Activated T-cell treated with anti-CD3 and anti-CD28 coated beads for 1 hour (primary cell): ENCODE data around the gene RNF225.
"Not testable (repeated sequence)": the region's sequence is repeated elsewhere in the genome, so short reads cannot be mapped to it uniquely, and the experiment has no call there.

Experiments
- DNase-seq: peaks from one replicate; pipeline ENCODE4 v3.0.0-alpha.2; 2020; ENCODE audit warnings: low read depth

Gene RNF225

GRCh38 chr19:58362272-58362994, 33.0 kb upstream of the RNF225 start, which contains the start of gene ZNF497:
ZNF497 (minus strand) TSS chr19:58362751; CDS start chr19:58357635, 5,116 bp downstream.
- peak; percentile 95 for DNase-seq

- no peak for DNase-seq
Observed at GRCh38 chr19:58364146-58364545, 31.3 kb upstream of the RNF225 start.

GRCh38 chr19:58366585-58367430, 28.6 kb upstream of the RNF225 start:
- no peak for DNase-seq

GRCh38 chr19:58367698-58368454, 27.6 kb upstream of the RNF225 start:
- DNase-seq, result no peak

DNA sequence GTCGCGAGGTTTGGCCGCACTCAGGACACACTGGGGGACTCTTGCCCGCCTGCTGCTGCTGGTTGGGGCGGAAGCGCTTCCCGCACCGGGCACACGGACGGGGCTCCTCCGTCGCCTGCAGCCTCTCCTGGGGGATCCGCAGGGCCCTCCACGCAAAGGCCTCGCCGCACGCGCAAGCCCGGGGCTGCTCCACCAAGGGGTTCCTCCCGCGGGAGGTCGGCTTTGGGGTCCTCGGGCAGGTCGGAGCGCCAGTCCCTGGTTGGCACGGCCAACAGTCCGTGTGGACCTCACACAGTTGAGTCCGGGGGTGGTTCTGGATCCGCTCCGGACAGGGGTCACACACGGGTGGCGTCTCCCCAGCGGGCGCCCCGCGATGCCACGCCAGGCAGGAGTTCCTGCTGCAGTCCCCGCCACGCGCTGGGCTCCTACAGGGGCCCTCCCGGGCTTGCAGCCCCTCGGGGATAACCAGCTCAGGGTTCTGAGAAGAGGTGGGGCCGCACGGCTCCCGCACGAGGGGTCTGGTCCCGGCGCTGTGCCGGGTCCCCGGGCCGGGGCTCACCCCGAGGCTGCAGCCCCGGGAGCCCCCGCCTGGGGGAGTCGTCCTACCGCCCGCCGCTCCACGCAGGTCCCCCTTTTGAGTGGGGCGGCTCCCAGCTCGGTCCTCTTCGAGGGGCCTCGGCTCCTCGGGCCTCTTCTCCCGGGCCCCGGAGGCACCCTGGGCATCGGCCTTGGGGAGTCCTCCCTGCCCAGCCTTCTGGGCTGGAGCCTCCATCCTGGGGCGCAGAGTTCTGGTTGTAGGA, 26.7 kb upstream of the RNF225 start:
- no peak for DNase-seq

- no peak for DNase-seq
Observed at GRCh38 chr19:58372311-58373133, 22.9 kb upstream of the RNF225 start.

DNA sequence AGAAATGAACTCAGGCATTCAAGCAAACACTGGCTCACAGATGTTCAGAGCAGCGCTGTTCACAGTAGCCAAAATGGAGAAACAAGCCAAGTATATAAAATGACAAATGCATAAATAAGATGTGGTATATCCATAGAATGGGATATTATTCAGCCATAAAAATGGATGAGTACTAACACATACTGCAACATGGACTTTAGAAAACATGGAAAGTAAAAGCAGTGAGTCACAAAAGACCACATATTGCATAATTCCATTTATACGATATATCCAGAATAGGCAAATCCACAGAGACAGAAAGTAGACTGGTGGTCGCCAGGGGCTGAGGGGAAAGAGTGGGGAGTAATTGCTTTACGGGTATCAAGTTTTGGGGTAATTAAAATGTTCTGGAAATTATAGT, 21.3 kb upstream of the RNF225 start:
- no peak for DNase-seq

DNA sequence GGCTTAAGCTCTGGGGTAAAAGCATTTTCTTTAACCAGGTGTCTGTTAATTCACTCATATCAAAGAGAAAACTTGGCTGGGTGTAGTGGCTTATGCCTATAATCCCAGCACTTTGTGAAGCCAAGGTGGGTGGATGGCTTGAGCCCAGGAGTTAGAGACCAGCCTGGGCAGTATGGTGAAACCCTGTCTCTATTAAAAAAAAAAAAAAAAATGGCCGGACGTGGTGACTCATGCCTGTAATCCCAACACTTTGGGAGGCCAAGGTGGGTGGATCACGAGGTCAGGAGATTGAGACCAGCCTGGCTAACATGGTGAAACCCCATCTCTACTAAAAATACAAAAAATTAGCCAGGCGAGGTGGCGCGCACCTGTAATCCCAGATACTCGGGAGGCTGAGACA, 18.7 kb upstream of the RNF225 start:
- not testable (repeated sequence) for DNase-seq

GRCh38 chr19:58379246-58379645, 16.2 kb upstream of the RNF225 start:
- no peak for DNase-seq

DNA sequence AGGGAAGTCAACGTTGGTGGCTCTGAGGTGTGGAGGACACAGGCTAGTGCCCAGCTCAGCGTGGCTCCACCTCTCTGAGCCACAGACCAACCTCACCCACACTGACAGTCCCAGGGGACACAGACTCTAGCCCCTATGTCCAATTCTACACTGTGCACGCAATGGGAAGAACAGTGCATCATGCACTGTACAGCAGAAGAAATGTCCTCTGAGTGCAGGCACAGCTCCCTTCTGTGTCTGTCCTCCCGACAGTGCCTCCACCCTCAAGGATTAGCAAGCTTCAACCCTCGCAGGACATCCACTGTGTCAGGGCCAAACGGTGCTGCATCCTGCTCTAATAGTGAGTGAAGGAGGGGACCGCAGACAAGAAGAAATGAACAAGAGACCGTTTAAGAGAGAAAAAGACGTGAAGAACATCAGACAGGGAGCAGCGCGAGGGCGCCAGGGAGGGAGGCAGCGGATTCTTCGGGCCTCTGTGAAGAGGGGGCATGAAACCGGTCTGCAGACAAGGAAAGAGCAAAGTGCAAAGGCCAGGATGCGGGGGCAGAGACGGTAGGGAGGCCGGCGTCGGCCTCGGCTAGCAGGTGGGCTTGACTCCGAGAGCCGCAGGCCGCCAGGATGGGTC, 15.3 kb upstream of the RNF225 start:
- DNase-seq, result no peak

GRCh38 chr19:58380662-58381459, 14.6 kb upstream of the RNF225 start, which contains the start of gene ZNF837:
ZNF837 (minus strand) TSS chr19:58381030; CDS start chr19:58369332, 11,698 bp downstream.
- DNase-seq, result peak; percentile 93

- no peak for DNase-seq
Observed at GRCh38 chr19:58381460-58382212, 13.8 kb upstream of the RNF225 start.

DNA sequence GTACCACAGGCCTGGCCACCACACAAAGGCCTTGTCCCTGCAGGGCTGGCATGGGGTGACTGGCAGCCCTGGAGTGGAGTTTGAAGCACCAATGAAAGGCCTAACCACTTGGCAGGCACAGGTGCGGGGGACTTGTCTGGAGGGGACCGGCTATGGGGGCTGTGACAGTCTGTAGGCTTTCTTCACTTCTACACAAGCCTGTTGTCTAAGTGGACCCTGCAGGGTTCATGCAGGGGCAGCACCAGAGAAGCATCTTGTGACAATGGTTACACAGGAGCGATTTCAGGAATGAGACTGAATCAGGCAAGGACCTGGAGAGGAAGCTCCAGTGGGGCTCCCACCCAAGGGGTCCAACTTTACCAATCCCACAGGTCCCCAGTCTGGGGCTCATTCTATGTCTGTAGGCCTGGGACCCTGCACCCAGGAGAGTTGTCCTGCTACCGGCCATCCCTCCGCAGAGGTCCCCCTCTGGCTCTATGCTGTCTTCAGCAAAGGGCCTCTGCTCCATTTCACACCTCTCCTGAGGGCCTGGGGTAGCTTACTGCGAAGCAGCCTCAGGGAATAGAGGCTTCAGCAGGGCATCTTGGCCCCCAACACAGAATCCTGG, 12.4 kb upstream of the RNF225 start:
- DNase-seq, result no peak

DNA sequence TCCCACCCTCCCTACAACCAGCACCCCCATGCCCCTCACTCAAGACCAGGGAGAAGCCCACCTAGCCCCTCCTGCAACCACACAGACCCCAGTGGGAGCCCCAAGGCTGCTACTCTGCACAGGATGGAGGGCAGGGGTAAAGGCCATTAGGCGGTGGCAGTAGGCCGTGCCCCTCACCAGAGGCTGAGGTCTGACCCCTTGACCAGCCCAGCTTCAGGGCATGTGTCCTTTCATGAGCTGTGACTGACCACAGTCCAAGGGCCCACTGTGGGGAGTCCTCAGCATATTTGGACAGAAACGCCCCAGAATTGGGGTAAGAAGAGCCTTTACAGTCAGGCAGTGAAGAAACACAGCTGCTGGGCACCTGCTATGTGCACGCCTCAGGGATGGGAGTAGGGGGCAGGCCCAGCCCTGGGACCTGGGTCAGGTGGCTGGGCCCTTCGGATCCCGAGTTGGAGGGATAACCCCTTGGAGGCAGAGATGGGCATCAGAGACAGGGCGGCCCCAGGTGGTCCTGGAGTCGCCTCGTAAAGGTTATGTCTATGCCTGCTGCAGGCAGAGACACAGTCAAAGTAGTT, 10.1 kb upstream of the RNF225 start:
- DNase-seq, result no peak

DNA sequence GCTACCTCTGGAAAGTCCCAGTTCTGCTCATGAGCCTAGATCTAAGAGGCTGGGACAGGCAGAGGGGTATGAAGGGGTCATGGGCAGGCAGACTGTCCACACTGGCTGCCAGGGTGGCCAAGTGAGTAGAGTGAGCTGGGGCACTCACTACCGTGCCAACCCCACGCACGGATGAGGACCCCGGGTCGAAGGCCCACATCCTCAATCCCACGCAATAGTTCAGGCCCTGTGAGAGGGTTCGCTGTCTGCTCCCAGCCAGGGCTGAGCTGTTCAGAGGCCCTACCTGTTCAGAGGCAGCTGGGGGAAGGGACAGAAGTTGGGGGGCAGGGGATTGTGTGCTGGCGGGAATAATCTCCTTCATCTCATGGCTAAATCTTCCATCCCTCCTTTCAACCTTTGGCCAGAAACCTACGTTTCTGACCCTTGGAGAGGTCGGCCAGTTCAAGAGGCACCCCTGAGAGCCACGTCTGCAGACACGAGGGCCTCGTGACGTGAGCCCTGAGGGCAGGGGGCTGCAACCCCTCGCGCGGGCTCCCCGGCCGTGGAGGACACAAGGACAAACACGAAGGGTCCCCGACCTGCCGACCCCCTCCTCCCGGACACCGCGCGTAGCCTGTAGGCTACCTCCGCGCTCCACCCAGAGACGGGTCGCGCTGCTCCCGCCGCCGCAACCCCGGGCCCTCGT, 9.4 kb upstream of the RNF225 start:
- DNase-seq, result no peak

GRCh38 chr19:58386576-58387337, 8.7 kb upstream of the RNF225 start, which contains the start of gene RPS5:
RPS5 (plus strand) TSS chr19:58387269; CDS start chr19:58388138, 869 bp downstream.
- DNase-seq, result peak; percentile 93
